Measurements from ENCODE around the gene DACH1.

GRCh38 chr13:71626421-71627117 lies 240.4 kb downstream of the DACH1 start:
- TF ChIP-seq CTCF (IDR thresholded peaks at IDR 0.05; ENCODE audit: insufficient read depth, low read depth, low read length) (no peak), EZH2 (IDR thresholded peaks at IDR 0.05; ENCODE audit: insufficient read depth, low read length) (no peak)
